Neutrophil (primary cell): Measurements from ENCODE around the gene BACH2.
"Not testable (repeated sequence)": the region's sequence is repeated elsewhere in the genome, so short reads cannot be mapped to it uniquely, and the experiment has no call there.

Experiments used
- H3K27ac ChIP-seq: fragments of 200-600 bp; sonication (generic); 2 replicates; pipeline ENCODE4 v1.5.1; 2016; ENCODE audit warnings: mild to moderate bottlenecking, moderate library complexity
- H3K27me3 ChIP-seq: fragments of 200-600 bp; sonication (generic); 2 replicates; pipeline ENCODE4 v1.6.0; 2016; ENCODE audit warnings: mild to moderate bottlenecking
- H3K36me3 ChIP-seq: fragments of 200-600 bp; sonication (generic); 2 replicates; pipeline ENCODE4 v1.5.1; 2017
- H3K4me1 ChIP-seq, 2 experiments: fragments of 200-600 bp in 1 of 2; sonication (generic) in 1 of 2; 1 replicate in 1 of 2; 2 replicates in 1 of 2; pipeline versions ENCODE4 v1.5.1 to v1.6.1; 2013 to 2016; ENCODE audit warnings: low read depth in 1 of 2, low read length in 1 of 2, mild to moderate bottlenecking in 1 of 2, moderate library complexity in 1 of 2; ENCODE audit not compliant: control insufficient read depth in 1 of 2, insufficient read depth in 1 of 2
- H3K4me3 ChIP-seq, 2 experiments: fragments of 200-600 bp in 1 of 2; sonication (generic) in 1 of 2; 1 replicate in 1 of 2; 2 replicates in 1 of 2; pipeline ENCODE4 v1.5.1; 2013 to 2016; ENCODE audit warnings: low read depth in 1 of 2, low read length in 1 of 2, mild to moderate bottlenecking in 1 of 2, moderate library complexity in 1 of 2
- H3K9me3 ChIP-seq: fragments of 200-600 bp; sonication (generic); 2 replicates; pipeline ENCODE4 v1.5.1; 2016
- TF ChIP-seq, protein P1 (sequence below): fragments of 200-600 bp; sonication (generic); IDR thresholded peaks from 2 replicates; pipeline ENCODE4 v1.5.1; 2016; ENCODE audit warnings: antibody characterized with exemption

BACH2 gene

DNA sequence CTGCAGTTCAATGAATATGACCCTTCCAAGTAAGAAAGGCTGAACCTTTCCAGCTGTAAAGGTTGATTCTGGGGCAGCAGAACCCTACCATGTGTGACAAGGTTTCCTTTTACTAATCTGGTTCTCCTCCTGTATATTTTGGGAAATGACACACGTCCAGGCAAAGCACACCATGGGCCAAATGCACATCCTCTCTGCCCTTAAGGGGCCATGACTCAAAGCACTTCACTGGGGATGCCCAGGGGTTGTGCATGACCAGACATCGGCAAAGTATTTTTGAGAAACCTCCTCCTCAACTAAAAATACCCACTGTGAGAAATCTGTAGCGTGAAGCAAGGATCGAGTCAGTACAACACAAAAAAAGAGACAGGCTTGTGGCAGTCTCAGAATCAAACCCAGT lies 174.7 kb downstream of the BACH2 start:
- peaks cover 0 to 1% of the 10 kb centered on the region in 2 experiments for H3K4me1 ChIP-seq
- H3K9me3 ChIP-seq = no peaks in the 10 kb centered on the region
- H3K27ac ChIP-seq = no peak overlapping the region
- H3K36me3 ChIP-seq = no peaks in the 10 kb centered on the region
- no peak overlapping the region for H3K4me3 ChIP-seq
- no peaks in the 10 kb centered on the region for H3K27me3 ChIP-seq
- TF ChIP-seq, protein P1, sequence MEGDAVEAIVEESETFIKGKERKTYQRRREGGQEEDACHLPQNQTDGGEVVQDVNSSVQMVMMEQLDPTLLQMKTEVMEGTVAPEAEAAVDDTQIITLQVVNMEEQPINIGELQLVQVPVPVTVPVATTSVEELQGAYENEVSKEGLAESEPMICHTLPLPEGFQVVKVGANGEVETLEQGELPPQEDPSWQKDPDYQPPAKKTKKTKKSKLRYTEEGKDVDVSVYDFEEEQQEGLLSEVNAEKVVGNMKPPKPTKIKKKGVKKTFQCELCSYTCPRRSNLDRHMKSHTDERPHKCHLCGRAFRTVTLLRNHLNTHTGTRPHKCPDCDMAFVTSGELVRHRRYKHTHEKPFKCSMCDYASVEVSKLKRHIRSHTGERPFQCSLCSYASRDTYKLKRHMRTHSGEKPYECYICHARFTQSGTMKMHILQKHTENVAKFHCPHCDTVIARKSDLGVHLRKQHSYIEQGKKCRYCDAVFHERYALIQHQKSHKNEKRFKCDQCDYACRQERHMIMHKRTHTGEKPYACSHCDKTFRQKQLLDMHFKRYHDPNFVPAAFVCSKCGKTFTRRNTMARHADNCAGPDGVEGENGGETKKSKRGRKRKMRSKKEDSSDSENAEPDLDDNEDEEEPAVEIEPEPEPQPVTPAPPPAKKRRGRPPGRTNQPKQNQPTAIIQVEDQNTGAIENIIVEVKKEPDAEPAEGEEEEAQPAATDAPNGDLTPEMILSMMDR = no peak

DNA sequence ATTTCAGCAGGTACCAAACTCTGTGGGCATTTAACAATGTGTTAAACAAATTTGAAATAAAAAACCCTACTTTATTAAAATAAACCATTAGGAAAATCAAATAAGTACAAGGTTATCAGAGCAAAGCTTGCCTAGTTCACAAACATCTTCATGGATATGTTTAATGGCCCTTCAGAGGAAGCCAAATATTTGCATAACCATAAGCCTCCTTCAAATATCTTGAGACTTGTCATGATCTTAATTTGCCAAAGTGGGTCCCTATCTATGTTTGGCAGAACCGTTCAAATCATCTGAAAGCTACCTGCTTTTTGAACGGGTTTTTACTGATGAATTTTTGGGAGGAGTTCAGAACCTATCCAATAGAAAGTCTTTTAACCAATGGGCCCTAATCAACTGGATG lies 176.3 kb downstream of the BACH2 start:
- H3K27me3 ChIP-seq = no peaks in the 10 kb centered on the region
- H3K9me3 ChIP-seq = no peaks in the 10 kb centered on the region
- H3K4me1 ChIP-seq = no peaks in the 10 kb centered on the region
- H3K27ac ChIP-seq = no peak overlapping the region
- H3K36me3 ChIP-seq = no peaks in the 10 kb centered on the region
- TF ChIP-seq, protein P1 = no peak
- no peak overlapping the region for H3K4me3 ChIP-seq

GRCh38 chr6:90119618-90120017 lies 177.0 kb downstream of the BACH2 start:
- no peaks in the 10 kb centered on the region for H3K4me1 ChIP-seq
- TF ChIP-seq, protein P1 = no peak
- no peaks in the 10 kb centered on the region for H3K36me3 ChIP-seq
- H3K27me3 ChIP-seq = no peaks in the 10 kb centered on the region
- no peaks in the 10 kb centered on the region for H3K9me3 ChIP-seq
- no peak overlapping the region for H3K4me3 ChIP-seq
- no peak overlapping the region for H3K27ac ChIP-seq

DNA sequence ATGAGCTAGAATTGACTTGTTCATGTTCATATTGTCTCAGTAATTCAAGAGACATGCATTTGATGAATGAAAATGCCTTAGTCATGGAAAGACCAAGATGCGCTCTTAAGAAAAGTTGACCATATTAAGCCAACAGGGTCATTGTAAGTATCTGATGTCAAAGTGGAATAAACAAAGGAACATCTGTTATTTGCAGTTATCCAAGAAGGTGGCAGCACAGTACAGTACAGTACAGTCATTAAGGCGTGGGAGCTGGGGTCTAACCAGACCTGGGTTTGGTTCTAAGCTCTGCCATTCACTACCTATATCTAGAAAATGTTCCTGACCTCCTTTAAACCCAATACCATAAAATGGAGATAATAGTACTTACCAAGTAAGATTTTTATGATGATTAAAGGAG lies 178.1 kb downstream of the BACH2 start:
- Histone ChIP-seq H3K4me3 (no peak overlapping the region), H3K9me3 (no peaks in the 10 kb centered on the region), H3K36me3 (no peaks in the 10 kb centered on the region), H3K27me3 (no peaks in the 10 kb centered on the region), H3K27ac (no peak overlapping the region), H3K4me1 (no peaks in the 10 kb centered on the region)
- TF ChIP-seq, protein P1 = no peak

DNA sequence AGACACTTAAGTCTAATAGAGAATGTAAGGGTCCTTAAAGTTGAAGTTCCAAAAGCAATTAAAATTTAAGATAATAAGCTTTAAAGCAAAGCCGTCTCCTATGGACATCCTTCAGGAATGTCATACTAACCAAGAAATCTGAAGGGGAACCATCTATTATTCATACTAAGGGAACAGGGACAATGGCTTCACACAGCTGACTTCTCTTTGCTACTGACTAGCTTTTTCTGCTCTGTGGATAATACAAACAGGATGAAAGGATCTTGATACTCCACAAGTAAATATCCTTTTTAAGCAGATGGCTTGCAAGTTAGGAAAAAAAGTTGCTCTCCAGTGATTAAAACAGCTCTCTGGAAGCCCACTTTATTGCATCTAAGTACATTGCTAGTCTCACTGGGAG lies 178.6 kb downstream of the BACH2 start:
- H3K4me3 ChIP-seq = no peak overlapping the region
- H3K4me1 ChIP-seq = no peaks in the 10 kb centered on the region
- TF ChIP-seq, protein P1 = no peak
- H3K36me3 ChIP-seq = no peaks in the 10 kb centered on the region
- no peak overlapping the region for H3K27ac ChIP-seq
- no peaks in the 10 kb centered on the region for H3K27me3 ChIP-seq
- H3K9me3 ChIP-seq = no peaks in the 10 kb centered on the region

- not testable (repeated sequence) for H3K4me1 ChIP-seq, H3K36me3 ChIP-seq, H3K27me3 ChIP-seq, H3K27ac ChIP-seq, H3K9me3 ChIP-seq, H3K4me3 ChIP-seq
These were observed 180.5 kb downstream of the BACH2 start for GRCh38 chr6:90116126-90116525.
